Measurements from ENCODE around the gene SH3BGRL2.
"Not testable (repeated sequence)": the region's sequence is repeated elsewhere in the genome, so short reads cannot be mapped to it uniquely, and the experiment has no call there.

Gene SH3BGRL2

GRCh38 chr6:79734374-79734773 lies 103.2 kb downstream of the SH3BGRL2 start:
- no peak for DNase-seq (ENCODE audit: insufficient read length, low spot score)
- no peak for FAIRE-seq

DNA sequence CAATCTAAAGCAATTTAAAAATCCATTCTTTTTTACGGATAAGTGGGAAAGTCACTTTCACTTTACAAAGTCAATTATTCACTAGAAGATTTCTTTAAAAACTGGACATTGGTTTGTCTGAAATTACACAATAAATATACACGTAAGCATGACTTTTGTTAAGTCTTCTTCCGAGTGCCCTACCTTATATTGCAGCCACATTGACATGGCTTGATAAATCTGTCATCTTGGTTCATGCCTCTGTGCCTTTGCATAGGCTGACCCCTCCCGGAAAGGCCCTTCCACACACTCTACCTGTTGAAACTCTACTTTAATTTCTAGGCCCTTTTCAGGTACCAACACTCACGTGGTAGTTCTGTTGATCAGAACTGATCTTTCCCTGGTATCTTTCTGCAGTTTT lies 104.1 kb downstream of the SH3BGRL2 start:
- no peak for DNase-seq (ENCODE audit: insufficient read length, low spot score)

DNA sequence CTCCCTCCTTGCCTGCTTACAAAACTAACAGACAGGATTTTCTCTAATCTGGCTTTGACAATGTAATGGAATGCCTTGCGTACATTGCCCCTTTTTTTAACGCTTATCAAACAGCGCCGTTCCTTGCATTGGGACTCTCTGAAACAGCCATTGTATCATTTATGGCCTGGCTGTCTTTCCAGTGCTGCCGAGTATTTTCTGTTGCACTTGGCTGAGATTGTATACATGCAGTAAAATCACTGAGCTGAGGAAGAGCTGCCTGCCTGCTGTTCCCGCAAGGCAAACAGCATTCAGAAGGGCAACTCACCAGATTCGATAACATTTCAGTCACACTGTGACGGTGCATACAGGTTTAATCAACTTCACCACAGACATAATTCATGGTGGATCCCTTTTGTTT lies 106.0 kb downstream of the SH3BGRL2 start:
- FAIRE-seq (peak; percentile 4), DNase-seq (ENCODE audit: insufficient read length, low spot score) (no peak)

More for the DNA sequence above, 104.1 kb downstream of the SH3BGRL2 start:
- no peak for FAIRE-seq

DNA sequence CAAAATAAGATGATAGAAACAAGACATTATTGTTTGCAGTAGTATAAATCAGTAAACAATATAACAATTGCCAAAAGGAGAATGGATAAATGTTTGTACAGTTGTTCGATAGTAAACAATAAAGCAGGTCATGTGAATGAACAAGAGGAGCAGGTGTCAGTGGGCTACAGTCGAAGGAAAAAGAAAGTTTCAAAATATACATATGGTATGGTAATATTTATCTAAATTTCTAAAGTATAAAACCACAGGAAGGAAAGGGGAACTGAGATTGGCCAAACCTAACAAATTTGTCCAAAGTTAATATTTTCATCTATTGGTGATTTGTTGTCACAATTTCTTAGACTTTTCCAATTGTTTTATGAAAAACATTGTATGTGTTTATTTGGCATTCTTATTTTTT lies 110.9 kb downstream of the SH3BGRL2 start:
- no peak for DNase-seq (ENCODE audit: insufficient read length, low spot score)
- no peak for FAIRE-seq

DNA sequence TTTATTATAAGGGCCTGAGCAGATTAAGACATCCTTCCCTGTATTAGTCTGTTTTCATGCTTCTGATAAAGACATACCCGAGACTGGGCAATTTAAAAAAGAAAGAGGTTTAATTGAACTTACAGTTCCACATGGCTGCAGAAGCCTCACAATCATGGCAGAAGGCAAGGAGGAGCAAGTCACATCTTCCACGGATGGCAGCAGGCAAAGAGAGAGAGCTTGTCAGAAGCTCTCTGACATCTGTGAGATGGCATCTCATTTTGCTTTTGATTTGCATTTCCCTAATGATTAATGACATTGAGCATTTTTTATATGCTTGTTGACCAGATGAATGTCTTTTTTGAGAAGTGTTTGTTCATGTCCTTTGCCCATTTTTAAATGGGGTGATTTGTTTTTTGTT lies 114.2 kb downstream of the SH3BGRL2 start:
- DNase-seq (ENCODE audit: insufficient read length, low spot score); FAIRE-seq: not testable (repeated sequence)

DNA sequence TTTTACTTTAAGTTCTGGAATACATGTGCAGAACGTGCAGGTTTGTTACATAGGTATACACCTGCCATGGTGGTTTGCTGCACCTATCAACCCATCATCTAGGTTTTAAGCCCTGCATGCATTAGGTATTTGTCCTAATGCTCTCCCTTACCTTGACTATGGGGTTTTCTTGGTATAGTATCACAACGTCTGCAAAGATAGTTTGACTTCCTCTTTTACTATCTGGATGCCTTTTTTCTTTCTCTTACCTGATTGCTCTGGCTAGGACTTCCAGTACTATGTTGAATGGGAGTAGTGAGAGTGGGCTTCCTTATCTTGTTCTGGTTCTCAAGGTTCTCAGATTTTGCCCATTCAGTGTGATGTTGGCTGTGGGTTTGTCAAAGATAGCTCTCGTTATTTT lies 115.2 kb downstream of the SH3BGRL2 start:
- FAIRE-seq; DNase-seq (ENCODE audit: insufficient read length, low spot score): not testable (repeated sequence)

GRCh38 chr6:79750806-79751205 lies 119.7 kb downstream of the SH3BGRL2 start:
- no peak for FAIRE-seq

More at GRCh38 chr6:79750806-79751205, 119.7 kb downstream of the SH3BGRL2 start:
- DNase-seq (ENCODE audit: insufficient read length, low spot score) = no peak

All from HTR-8/SVneo (cell line).